Activated CD4-positive, CD25-positive, alpha-beta regulatory T cell treated with anti-CD3 and anti-CD28 coated beads, Interleukin-2, amount 50 U/mL, for 72 hours (primary cell): ENCODE data around the gene NALCN.

Experiments used
- DNase-seq: peaks from one replicate; pipeline ENCODE4 v3.0.0; 2021

NALCN gene

GRCh38 chr13:101412076-101412475, 4.2 kb downstream of the NALCN start:
- no peak for DNase-seq

DNA sequence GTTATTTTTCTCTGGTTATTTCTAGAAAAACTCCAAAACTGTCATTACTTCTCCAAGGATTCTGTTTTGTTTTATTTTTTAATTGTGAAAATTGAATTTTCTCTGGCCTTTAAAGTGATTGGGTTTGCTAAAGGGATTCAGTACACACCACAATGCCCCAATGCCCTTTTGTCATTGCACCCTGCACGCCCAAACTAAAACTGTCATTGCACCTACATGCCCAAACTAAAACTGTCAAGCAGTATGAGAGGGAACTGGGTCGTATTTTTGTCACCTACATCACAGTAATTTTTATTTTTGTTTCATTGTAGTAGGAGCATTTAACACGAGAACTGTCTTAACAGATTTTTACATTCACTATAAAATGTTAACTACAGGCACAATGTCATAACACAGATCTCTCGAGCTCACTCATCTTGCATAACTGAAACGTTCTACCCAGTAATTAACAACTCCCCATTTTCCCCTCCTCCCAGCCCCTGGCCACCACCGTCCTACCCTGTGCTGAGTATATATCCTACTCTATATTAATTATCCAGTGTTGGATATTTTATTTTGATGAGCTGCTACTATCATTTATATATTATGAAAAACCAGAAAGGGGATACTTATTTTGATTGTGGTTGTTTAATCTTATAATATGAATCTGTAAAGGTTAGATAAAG, 7.2 kb downstream of the NALCN start:
- DNase-seq = no peak

DNA sequence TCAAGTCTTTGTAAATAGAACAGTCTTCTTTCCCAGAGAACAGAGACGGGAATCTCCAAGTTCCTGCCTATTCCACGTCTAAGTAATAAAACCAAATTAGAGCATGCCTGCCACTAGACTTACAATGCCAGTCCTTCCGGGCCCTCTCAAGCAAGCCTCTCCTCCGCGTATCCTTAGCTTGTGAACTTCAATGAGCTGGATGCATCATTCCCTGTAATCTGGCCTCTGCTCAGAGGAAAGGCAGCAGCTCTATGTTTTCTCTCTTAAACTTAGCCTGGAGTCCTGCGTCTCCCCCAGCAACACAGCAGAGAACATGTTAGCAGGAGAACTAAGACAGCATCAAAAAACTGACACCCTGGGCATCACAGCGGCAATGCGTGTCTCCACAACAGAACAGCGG, 8.2 kb downstream of the NALCN start:
- DNase-seq = no peak

DNA sequence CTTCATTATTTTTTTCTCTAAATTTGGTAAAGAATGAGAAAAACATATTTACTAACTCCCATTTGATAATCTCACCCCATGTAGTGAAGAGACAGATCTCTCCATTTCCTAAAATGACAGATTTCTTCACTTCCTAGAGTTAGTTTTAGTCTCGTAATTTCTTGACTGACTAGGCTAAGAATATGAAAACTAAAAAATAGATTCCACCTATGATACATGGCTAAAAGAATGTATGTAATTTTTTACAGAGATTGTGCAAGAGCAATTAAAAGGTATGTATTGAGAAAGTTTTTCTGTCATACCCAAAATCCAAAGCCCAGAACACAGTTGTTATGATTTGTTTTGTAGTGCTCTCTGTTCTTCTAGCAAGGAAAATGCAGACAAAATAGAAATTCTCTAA, 9.5 kb downstream of the NALCN start:
- DNase-seq = no peak

- DNase-seq = no peak
Measured at GRCh38 chr13:101401196-101401595, 15.1 kb downstream of the NALCN start.

DNA sequence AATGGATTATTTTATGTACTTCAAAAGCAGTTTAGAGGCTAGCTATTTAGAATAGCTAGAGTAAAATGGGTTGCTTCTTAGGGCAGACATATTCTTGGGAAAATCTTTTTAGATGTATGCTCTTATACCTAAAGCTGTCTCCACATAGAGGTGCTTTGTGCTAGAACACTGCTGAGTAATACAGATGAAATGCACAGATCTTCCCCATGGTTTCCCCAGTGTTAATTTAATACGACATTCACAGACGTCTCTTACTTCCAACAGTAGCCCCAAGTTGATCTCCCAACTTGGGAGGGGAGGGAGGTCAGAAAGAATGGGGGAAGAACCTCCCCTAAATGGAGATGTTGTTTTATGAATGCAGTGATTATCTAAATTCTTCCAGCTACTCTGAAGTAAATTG, 16.9 kb downstream of the NALCN start:
- DNase-seq = no peak

DNA sequence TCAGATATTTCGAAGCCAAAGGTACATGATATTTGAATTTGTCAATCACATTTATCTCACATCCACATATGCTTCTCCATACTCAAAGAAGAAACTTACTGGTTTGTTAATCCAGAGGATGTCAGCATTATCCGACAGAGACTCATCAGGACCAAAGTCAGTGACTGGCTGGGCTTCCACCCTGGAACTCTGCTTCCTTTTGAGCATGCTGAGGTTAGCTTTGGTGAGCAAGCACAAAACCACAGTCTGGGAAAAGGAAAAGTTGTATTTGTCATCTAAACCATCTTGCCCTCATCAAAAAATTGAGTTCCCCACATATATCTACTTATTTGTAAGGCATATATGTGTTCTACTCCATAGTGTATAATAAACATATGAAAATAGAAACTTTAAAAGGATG, 17.4 kb downstream of the NALCN start:
- no peak for DNase-seq

- no peak for DNase-seq
Measured at GRCh38 chr13:101398191-101398590, 18.1 kb downstream of the NALCN start.

DNA sequence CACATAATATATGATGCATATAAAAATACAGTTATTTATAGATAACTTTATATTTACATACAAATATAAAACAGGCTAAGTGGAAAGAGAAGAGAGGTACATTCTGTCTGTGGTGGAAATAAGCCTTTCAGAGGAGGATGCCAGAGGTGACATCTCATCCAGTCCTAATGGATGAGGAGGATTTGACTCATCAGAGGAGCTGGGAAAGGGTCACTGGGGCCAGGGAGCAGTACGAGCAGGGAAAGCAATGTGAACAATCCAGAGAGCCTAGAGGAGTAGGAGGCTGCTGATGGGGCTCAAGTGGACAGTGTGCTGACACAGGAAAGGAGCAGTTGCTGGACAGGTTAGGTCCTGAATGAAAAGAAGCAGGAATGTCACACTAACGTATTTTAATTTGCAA, 18.6 kb downstream of the NALCN start:
- DNase-seq = no peak

DNA sequence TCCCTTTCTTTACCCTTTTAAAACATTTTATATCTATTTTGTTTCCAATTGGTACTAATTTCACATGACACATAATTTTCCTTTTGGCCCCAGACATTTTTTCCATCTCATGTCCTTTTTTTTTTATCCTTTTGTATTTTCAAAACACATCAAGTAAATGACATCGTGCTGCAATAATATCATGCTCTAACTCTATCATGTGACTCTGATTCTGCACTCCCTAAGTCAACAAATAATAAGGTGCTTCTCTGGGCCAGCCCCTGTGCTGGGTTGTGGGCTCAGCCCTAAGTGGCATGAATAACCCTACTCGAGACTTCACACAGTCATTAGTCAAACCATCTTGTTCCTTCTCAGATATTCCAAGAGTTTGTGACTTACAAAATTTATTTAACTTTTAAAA, 21.7 kb downstream of the NALCN start:
- DNase-seq = no peak

- no peak for DNase-seq
Measured at GRCh38 chr13:101393140-101393539, 23.2 kb downstream of the NALCN start.

DNA sequence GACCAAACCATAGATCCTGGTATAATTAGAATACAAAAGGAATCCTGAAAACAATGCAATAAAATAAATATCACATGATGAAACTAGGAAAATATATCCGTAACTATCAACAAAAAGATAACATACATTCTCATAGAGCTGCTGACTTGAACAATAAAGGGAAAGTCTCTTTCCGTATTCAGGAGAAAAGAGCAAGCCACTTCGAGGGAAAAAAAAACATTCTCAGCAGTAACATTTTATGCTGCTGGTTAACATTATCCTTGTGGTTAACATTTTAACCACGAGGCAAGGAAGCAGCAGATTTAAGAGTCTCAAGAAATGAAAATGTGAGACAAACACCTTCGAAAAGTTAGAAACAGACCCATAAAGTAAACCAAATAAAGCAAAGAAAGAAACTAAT, 25.8 kb downstream of the NALCN start:
- no peak for DNase-seq

DNA sequence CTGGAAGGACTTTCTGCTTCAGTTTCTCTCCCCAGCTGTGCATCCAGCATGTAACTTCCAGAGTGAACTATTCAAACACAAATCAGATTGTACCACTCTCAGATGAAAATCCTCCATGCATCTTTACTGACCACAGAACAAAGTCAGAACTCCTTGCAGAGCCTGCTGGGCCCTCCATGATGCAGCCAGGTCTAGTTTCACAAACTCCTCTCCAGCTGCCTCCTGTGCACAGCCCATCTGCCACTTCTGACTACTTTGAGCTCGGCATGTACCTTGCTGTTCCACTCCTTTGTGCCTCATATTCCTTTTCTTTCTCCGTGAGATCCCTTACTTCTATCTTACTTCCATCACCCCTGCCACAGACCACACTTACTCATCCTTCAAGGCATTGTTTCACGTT, 31.4 kb downstream of the NALCN start:
- DNase-seq = no peak

- DNase-seq = no peak
Measured at GRCh38 chr13:101383595-101383994, 32.7 kb downstream of the NALCN start.

- no peak for DNase-seq
Measured at GRCh38 chr13:101382701-101383100, 33.6 kb downstream of the NALCN start.

DNA sequence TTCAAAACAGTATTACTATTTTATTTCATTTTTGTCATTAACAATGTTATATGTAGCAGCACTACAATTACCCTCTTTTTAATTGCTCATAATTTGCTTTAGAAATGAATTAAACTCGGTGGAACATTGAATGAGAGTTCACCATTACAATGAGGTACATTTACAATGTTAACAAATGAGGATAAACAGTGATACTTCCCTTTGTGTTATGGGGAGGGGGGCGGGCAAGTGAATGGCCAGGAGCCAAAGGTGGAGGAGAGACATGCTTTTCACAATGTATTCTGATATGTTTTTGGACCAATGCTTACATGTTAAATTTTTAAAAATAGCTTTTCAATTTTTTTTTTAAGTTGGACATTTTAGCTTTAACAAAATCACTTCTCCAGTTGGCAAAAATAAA, 34.2 kb downstream of the NALCN start:
- no peak for DNase-seq

- no peak for DNase-seq
Measured at GRCh38 chr13:101360525-101360924, 55.8 kb downstream of the NALCN start.

DNA sequence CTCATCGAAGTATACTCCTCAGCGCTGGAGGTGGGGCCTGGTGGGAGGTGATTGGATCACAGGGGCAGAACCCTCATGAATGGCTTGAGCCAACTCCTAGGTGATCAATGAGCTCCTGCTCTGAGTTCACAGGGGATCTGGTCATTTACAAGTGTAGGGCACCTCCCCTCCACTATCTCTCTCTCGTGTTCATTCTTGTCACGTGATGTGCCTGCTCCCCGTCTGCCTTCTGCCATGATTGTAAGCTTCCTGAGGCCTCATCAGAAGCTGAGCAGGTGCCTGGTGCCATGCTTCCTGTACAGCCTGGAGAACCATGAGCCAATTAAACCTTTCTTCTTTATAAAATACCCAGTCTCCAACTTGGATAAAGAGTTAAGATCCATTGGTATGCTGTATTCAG, 61.4 kb downstream of the NALCN start:
- DNase-seq = no peak

DNA sequence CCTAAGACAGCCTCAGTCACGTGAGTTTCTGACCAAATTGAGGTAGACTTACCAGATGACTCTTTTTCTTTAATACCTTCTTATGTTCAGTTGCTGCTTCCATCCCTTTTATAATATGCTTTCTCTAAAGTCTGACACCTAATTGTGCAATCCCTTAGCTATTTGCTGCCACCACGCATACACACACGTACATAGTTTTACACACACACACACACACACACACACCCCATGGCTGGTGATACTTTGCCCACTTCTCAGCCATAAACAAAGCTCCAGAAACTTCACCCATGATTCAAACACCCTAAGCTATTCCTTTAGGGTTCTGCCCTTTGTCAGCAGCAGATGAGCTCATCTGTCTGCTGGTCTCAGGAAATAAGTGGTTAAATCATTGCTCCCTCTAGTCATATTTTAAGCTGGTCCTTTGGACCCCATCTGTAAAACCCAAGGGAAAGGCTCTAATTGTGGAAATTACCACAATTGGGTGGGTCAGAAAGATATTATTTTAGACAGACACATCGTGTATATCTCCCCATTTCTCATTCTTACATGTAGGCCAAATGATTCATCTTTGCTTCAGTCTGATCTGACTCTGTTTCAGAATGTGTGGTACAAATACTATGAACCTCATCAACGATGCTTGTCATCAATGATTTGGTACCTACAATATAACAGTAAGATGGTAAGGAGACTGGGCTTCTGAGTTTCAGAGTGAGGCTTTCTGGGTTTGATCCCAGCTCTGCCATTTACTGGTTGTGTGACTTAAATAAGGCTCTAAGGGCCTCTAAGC, 69.2 kb downstream of the NALCN start:
- DNase-seq = no peak

- no peak for DNase-seq
Measured at GRCh38 chr13:101346161-101346560, 70.1 kb downstream of the NALCN start.

DNA sequence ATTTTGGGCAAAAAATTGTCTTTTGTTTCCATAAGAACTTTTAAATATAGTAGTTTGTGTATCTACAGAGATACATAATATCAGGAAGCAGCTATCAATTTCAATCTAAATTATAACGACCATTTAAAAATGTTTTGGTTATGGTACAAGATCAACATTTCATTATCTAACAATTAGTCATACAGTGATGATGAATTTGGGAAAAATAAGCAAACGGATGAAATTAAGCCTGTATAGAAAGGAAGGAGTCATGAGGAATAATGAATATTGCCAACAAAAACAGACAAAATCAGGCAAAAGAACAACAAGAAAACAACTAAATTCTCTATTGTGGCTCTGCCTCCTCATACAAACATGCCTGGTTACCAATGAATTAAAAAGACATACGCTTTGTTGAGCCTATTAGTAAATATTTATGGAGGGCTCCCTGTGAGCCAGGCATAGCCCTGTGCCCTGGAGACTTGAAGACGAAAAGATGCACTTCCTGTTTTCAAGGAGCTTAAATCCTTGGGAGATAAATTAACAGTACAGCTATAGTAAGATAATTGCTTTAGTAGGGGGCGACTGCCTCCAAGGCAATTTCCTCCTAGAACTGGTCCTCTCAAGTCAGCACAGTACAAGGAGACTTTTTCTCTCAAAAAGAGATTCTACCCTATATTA, 73.0 kb downstream of the NALCN start:
- DNase-seq = no peak

GRCh38 chr13:101341464-101341863, 74.8 kb downstream of the NALCN start:
- DNase-seq = no peak

GRCh38 chr13:101339202-101339601, 77.1 kb downstream of the NALCN start:
- no peak for DNase-seq

DNA sequence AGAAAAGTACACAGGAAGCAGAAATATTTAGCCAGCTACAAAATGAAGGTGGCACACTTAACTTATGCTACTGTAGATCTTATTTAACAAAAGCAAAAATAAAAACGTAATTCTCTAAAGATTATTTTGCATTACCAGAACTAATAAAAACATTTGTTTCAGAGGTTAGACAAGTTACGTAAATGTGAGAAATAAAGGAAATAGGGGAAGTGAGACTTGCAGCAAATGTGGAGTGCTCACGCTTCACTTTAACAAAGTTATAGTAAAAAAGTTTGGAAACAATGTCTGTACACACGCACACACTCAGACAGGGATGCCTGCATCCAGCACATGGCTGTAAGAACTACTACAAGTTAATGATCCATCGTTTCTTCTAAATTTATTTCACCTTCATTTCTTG, 83.7 kb downstream of the NALCN start:
- no peak for DNase-seq
